Measurements from ENCODE around the gene ZNF17. TPM values are rescaled to one million over a fixed set of nuclear protein-coding genes. Genes with fewer than 3 reads are reported as not detected.

The ZNF17 gene
- total RNA-seq, 1 donor from 2014 or later = 18.6 TPM

DNA sequence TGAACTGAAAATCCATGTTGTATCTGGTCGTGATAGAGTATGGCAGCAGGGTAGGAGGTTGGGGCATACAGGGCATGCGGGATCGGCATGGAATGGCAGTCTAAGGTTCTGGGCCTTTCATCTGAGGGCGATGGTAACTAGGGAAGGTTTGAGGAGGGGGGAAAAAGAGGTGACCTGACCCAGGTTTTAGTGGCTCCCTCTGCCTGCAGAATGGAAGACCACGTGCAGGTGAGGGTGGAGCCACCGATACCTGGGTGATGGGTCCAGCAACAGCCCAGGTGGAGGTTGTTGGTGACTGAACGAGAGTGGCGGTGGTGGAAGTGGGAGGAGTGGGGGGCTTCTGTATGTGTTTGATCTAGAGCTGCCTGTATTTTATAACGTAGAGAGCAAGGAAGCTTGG lies 28.0 kb downstream of the ZNF17 start:
- intact Hi-C loops (cut with micrococcal nuclease) = no loop called here
- no peak for TF ChIP-seq CTCF (IDR thresholded peaks at IDR 0.05)
- H3K4me1 Mint-ChIP-seq = peaks cover 42% of the 10 kb centered on the region
- H3K4me3 Mint-ChIP-seq = no peak overlapping the region
- ATAC-seq (ENCODE audit: low read depth) (no peak), DNase-seq (no peak)
- H3K9me3 Mint-ChIP-seq = peaks cover 8% of the 10 kb centered on the region
- H3K27me3 Mint-ChIP-seq = no peaks in the 10 kb centered on the region
- POLR2A ChIA-PET = no interaction called here
- CTCF ChIA-PET = no interaction called here
- H3K36me3 Mint-ChIP-seq (ENCODE audit: low read depth) = peaks cover 60% of the 10 kb centered on the region
- H3K27ac Mint-ChIP-seq = no peak overlapping the region

DNA sequence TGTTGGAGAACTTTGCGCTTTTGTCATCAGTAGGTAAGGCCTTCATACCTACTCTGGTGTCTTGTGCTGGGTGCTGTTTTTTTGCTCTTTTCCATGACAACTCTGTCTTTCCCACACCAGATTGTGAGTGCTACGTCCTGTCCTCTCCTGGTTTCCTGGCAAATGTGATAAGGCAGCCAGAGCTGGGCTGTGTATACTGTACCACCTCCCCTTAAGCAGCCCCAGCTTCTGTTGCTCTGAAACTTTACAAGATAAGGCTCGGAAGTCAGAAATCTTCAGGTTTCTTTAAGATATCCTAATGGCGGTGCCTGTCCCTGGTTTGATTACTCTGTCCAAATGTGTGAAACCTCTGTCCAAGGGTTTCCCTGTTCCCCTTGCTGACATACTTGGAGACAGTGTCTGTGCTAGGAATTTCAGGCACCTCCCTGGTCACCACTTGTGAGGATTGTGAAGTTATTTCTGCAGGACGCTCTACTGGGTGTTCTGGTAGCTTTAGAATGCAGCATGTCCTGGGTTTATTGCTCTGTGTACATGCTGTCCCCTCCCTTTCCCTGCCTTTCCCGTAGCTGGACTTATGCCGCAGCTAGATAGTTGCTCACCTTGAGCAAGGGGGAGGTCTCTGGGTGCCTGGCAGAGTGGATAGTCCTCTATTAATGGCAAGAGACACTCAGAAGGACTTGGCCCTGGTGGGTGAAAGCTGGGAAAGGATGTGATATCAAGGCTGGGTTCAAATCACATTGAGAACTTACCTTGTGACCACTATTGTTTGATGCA lies 31.2 kb downstream of the ZNF17 start:
- H3K4me3 Mint-ChIP-seq = no peak overlapping the region
- no peak overlapping the region for H3K27ac Mint-ChIP-seq
- no peaks in the 10 kb centered on the region for H3K27me3 Mint-ChIP-seq
- no peak for ATAC-seq (ENCODE audit: low read depth)
- H3K9me3 Mint-ChIP-seq = peaks cover 22% of the 10 kb centered on the region
- DNase-seq = no peak
- intact Hi-C loops (cut with micrococcal nuclease) = no loop called here
- ChIA-PET CTCF (no interaction called here), POLR2A (no interaction called here)
- peaks cover 77% of the 10 kb centered on the region for H3K36me3 Mint-ChIP-seq (ENCODE audit: low read depth)
- H3K4me1 Mint-ChIP-seq = peaks cover 19% of the 10 kb centered on the region
- no peak for TF ChIP-seq CTCF (IDR thresholded peaks at IDR 0.05)

DNA sequence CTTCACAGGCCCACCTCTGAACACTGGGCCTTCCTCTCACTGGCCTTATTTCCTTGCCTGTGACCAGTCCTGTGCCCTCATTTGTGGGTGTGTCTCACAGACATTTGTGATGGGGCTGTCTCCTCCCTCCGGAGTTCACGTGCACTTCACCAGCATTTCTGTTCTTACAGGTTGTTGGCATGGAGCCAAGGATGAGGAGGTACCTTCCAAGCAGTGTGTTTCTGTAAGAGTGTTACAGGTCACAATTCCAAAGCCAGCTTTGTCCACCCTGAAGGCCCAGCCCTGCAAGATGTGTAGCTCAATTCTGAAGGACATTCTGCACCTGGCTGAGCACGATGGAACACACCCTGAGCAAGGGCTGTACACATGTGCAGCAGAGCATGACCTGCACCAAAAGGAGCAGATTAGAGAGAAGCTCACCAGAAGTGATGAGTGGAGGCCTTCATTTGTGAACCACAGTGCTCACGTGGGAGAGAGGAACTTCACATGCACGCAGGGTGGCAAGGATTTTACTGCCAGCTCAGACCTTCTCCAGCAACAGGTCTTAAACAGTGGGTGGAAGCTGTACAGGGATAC lies 32.2 kb downstream of the ZNF17 start:
- intact Hi-C loops (cut with micrococcal nuclease) = no loop called here
- POLR2A ChIA-PET = no interaction called here

GRCh38 chr19:57452307-57452706 lies 41.3 kb downstream of the ZNF17 start:
- no peak overlapping the region for H3K4me3 Mint-ChIP-seq
- TF ChIP-seq CTCF (IDR thresholded peaks at IDR 0.05) = no peak
- no peak overlapping the region for H3K27ac Mint-ChIP-seq
- no peak for DNase-seq
- H3K27me3 Mint-ChIP-seq = no peaks in the 10 kb centered on the region
- intact Hi-C loops (cut with micrococcal nuclease) = no loop called here
- peaks cover 41% of the 10 kb centered on the region for H3K36me3 Mint-ChIP-seq (ENCODE audit: low read depth)
- peaks cover 14% of the 10 kb centered on the region for H3K9me3 Mint-ChIP-seq
- ATAC-seq (ENCODE audit: low read depth) = no peak
- ChIA-PET POLR2A (no interaction called here), CTCF (no interaction called here)
- H3K4me1 Mint-ChIP-seq = no peaks in the 10 kb centered on the region

More for the DNA sequence above, 32.2 kb downstream of the ZNF17 start:
- Mint-ChIP-seq H3K27me3 (no peaks in the 10 kb centered on the region), H3K27ac (no peak overlapping the region), H3K36me3 (ENCODE audit: low read depth) (peaks cover 73% of the 10 kb centered on the region), H3K4me1 (peaks cover 19% of the 10 kb centered on the region), H3K4me3 (no peak overlapping the region), H3K9me3 (peaks cover 24% of the 10 kb centered on the region)
- no peak for TF ChIP-seq CTCF (IDR thresholded peaks at IDR 0.05)
- no peak for DNase-seq
- CTCF ChIA-PET = no interaction called here
- no peak for ATAC-seq (ENCODE audit: low read depth)

- no peak overlapping the region for H3K4me3 Mint-ChIP-seq
- H3K36me3 Mint-ChIP-seq (ENCODE audit: low read depth) = peaks cover 40% of the 10 kb centered on the region
- H3K4me1 Mint-ChIP-seq = no peaks in the 10 kb centered on the region
- DNase-seq (no peak), ATAC-seq (ENCODE audit: low read depth) (no peak)
- POLR2A ChIA-PET = no interaction called here
- H3K27me3 Mint-ChIP-seq = no peaks in the 10 kb centered on the region
- H3K27ac Mint-ChIP-seq = no peak overlapping the region
- TF ChIP-seq CTCF (IDR thresholded peaks at IDR 0.05) = no peak
- CTCF ChIA-PET = interaction anchor here (0.6 to 1.0 kb wide), 2 partner anchors 198 to 1120 kb away, joined by 3 read pairs; no protein-coding TSS in a partner anchor
- peaks cover 39% of the 10 kb centered on the region for H3K9me3 Mint-ChIP-seq
- intact Hi-C loops (cut with micrococcal nuclease) = no loop called here
These were observed 54.9 kb downstream of the ZNF17 start for GRCh38 chr19:57465680-57466381.
